Measurements from ENCODE around the gene CACNA1C. TPM values are rescaled to one million over a fixed set of nuclear protein-coding genes. Genes with fewer than 3 reads are reported as not detected.
"Not testable (repeated sequence)": the region's sequence is repeated elsewhere in the genome, so short reads cannot be mapped to it uniquely, and the experiment has no call there.

CACNA1C gene
- total RNA-seq, 4 donors from 2014 or later = 9.7 to 42.1 (median 18.1) TPM

GRCh38 chr12:2126676-2127406, 74.1 kb downstream of the CACNA1C start:
- no peak overlapping the region for H3K27ac ChIP-seq

DNA sequence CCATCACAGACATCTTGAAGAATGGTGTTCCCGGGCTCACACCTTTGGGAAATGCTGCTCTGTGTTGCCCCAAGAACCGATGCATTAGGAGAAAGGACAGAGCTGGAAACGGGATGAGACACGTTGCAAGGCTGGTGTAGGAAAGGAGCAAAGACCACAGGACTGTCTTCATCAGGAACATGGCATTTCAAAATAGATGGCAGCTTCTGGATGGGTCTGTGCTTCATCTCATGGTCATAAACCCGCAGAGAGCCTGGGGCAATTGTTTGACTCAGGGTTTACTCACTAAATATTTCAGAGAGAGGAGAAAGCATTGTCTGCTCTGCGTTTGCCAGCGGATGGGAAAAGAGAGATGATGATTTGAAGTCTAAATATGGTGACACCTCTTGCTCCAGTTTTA, 76.3 kb downstream of the CACNA1C start:
- H3K27ac ChIP-seq = peak overlapping the region in 1 of 4 donors; percentile 4
- no peak for TF ChIP-seq POLR2A (IDR thresholded peaks at IDR 0.05)
- TF ChIP-seq, protein P1, sequence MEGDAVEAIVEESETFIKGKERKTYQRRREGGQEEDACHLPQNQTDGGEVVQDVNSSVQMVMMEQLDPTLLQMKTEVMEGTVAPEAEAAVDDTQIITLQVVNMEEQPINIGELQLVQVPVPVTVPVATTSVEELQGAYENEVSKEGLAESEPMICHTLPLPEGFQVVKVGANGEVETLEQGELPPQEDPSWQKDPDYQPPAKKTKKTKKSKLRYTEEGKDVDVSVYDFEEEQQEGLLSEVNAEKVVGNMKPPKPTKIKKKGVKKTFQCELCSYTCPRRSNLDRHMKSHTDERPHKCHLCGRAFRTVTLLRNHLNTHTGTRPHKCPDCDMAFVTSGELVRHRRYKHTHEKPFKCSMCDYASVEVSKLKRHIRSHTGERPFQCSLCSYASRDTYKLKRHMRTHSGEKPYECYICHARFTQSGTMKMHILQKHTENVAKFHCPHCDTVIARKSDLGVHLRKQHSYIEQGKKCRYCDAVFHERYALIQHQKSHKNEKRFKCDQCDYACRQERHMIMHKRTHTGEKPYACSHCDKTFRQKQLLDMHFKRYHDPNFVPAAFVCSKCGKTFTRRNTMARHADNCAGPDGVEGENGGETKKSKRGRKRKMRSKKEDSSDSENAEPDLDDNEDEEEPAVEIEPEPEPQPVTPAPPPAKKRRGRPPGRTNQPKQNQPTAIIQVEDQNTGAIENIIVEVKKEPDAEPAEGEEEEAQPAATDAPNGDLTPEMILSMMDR (IDR thresholded peaks at IDR 0.05) = no peak
- no peak for DNase-seq
- no peaks in the 10 kb centered on the region for H3K27me3 ChIP-seq
- no peak overlapping the region for H3K4me3 ChIP-seq
- H3K4me1 ChIP-seq = no peaks in the 10 kb centered on the region
- H3K36me3 ChIP-seq = no peaks in the 10 kb centered on the region
- no peaks in the 10 kb centered on the region for H3K9me3 ChIP-seq

More at GRCh38 chr12:2126676-2127406, 74.1 kb downstream of the CACNA1C start:
- no peaks in the 10 kb centered on the region for H3K4me1 ChIP-seq
- H3K27me3 ChIP-seq = no peaks in the 10 kb centered on the region
- H3K4me3 ChIP-seq = no peak overlapping the region
- H3K36me3 ChIP-seq = no peaks in the 10 kb centered on the region
- TF ChIP-seq, protein P1 (IDR thresholded peaks at IDR 0.05) = no peak
- no peak for TF ChIP-seq POLR2A (IDR thresholded peaks at IDR 0.05)
- DNase-seq = peak in 1 of 3 donors; percentile 22
- no peaks in the 10 kb centered on the region for H3K9me3 ChIP-seq

GRCh38 chr12:2135661-2136418, 83.1 kb downstream of the CACNA1C start:
- Histone ChIP-seq H3K27ac (peak overlapping the region in 2 of 4 donors; percentile 17 to 49), H3K4me1 (peaks cover 0 to 16% (median 2%) of the 10 kb centered on the region in 4 donors)
- not testable (repeated sequence) for H3K36me3 ChIP-seq, DNase-seq, H3K27me3 ChIP-seq, H3K4me3 ChIP-seq, H3K9me3 ChIP-seq

DNA sequence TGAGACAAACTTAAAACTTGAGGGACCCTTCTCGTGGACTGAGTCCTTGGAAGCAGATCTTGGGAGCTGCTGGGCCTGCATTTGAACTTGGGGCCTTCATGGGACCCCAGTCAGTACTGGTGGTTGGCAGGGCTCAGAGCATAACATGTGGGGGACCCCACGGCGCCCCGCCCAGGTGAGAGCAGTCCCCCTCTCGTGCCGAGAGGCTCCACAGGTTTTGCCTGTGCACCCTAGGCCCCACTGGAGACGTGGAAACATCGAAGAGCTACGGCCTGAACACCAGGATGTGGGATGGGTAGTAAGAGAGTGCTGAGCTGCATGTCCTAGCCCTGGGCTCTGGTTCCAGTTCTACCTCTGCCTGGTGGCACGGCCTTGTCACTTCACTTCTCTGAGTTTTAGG, 84.1 kb downstream of the CACNA1C start:
- H3K4me3 ChIP-seq = no peak overlapping the region
- no peaks in the 10 kb centered on the region for H3K27me3 ChIP-seq
- no peak for DNase-seq
- no peaks in the 10 kb centered on the region for H3K36me3 ChIP-seq
- H3K27ac ChIP-seq = no peak overlapping the region
- no peaks in the 10 kb centered on the region for H3K9me3 ChIP-seq
- TF ChIP-seq, protein P1 (IDR thresholded peaks at IDR 0.05) = no peak
- TF ChIP-seq POLR2A (IDR thresholded peaks at IDR 0.05) = no peak
- H3K4me1 ChIP-seq = peaks cover 0 to 16% (median 2%) of the 10 kb centered on the region in 4 donors

DNA sequence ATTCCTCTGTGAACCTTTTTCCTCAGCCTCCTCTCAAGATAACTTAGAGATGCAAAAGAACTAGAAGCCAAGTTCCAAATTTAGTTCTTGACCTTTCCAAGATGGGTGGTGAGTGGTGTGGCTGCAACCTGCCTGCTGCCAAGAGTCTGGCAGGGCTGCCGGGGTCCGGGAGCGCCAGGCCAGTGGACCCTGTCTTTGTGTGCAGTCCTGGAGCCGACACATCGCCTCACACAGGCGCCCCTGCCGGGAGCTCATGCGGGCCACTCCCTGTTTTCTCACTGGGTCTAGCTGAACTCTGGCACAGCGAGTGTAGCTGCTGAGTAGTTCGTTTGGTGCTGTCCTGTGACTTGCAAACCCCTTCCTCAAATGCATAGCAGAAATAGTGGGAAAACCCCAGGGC, 84.9 kb downstream of the CACNA1C start:
- peak in 2 of 3 donors; percentile 68 to 71 for DNase-seq
- TF ChIP-seq, protein P1 (IDR thresholded peaks at IDR 0.05) = peak in 1 of 6 experiments; percentile 16
- TF ChIP-seq POLR2A (IDR thresholded peaks at IDR 0.05) = no peak
- Histone ChIP-seq H3K4me1 (peaks cover 0 to 16% (median 2%) of the 10 kb centered on the region in 4 donors), H3K4me3 (no peak overlapping the region), H3K27ac (peak overlapping the region in 3 of 4 donors; percentile 12 to 59 (median 24)), H3K9me3 (no peaks in the 10 kb centered on the region), H3K36me3 (no peaks in the 10 kb centered on the region), H3K27me3 (no peaks in the 10 kb centered on the region)

GRCh38 chr12:2138294-2138693, 85.5 kb downstream of the CACNA1C start:
- TF ChIP-seq POLR2A (IDR thresholded peaks at IDR 0.05) = no peak
- TF ChIP-seq, protein P1 (IDR thresholded peaks at IDR 0.05) = no peak
- H3K27ac ChIP-seq = peak overlapping the region in 3 of 4 donors; percentile 12 to 59 (median 24)
- H3K4me3 ChIP-seq = no peak overlapping the region
- DNase-seq = no peak
- H3K36me3 ChIP-seq = no peaks in the 10 kb centered on the region
- no peaks in the 10 kb centered on the region for H3K9me3 ChIP-seq
- H3K27me3 ChIP-seq = no peaks in the 10 kb centered on the region
- peaks cover 0 to 16% (median 2%) of the 10 kb centered on the region in 4 donors for H3K4me1 ChIP-seq
